Bronchial smooth muscle cell (primary cell): Measurements from ENCODE around the gene CNPPD1. TPM values are rescaled to one million over a fixed set of nuclear protein-coding genes. Genes with fewer than 3 reads are reported as not detected.

Experiments
- total RNA-seq: library from RNA; depleted of rRNA; stranded (reverse); fragments of >200 nt; gene quantifications from 2 replicates; pipeline ENCODE4 v1.2.1, GENCODE V29; 2014

The CNPPD1 gene
- total RNA-seq = 24.7 and 27.0 TPM in 2 replicates

DNA sequence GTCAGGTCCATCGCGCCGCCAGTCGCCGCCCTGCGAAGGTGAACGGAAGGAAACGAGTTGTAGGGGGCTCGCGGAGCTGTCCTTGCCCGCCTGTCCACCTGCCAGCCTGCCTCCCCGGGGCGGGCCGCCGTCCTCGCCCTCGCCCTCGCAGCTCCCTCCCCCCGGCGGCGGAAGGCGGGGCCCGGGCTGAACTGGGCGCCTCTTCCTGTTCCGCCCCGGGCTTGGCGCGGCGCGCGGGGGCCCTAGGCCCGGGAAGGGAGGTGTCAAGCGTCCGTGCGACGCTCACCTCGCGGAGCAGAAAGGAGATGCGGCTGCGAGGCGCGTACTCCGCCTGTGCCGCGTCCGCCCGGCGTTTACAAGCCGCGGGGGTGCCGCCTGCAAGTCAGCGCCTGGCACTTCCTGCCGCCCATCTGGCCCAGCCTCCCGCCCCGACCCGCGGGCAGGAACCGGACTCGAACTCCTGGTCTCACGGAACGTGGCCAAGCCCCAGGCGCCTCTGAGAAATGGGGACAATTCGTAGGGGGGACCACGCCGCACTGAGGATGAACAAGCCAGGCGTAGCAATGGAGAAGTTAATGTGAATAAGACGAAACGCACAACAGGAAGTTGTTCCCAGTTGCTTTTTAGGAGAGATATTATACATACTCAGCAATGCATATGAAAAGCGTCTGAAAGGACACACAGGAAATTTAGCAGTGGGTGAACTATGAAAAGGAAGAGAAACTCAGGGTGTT is at the start of gene CNPPD1:
TSS of gene CNPPD1 (minus strand) at position 108 of the 734 bp plus-strand sequence. CDS start at position 11, 97 bp downstream.

DNA sequence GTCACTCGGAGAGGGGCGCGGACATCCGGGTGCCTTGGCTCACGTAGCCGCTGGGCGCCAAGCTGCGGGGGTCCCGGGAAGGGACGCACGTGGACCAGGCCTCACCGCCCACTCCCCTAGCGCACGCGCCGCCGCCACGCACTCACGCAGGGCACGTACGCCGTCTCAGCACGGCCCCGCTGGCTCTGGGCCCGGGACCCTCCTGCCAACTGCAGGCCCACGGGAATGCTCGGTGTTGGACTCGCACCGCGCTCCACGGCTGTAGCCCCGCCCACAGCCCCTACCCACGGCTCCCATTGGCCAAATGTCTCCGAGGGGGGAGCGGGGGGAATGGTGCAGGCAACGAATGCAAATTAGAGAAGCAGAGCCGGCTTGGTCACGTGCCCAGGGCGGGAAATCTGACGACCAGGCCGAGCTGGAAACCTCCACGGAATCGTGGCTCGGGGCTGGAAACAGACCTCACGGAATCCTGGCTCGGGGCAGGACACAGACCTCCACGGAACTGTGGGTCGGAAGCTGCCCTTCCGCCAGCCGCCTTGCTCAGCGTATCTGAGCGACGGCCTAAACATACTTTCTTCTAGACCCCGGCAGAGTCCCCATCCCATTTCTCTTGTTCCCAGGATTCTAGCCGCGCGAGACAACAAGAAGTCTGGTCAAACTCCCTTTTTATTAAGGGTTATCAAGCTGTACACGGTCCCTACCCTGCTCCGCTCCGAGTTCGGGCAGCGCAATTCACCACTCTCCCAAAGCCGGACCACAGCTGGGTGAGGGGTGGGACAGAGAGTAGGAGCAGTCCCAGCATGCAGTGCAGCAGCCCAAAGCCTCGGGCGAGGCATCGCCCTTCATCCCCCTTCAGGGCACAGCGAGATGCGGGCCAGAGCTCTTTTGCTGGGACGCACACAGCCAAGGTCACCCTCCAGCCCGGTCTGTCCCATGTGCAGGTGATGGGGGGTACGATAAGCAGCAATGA is 42.3 kb upstream of the CNPPD1 start, which contains the start of gene ABCB6:
TSS of gene ABCB6 (minus strand) at position 227 of the 970 bp plus-strand sequence. CDS start 285 bp downstream, outside the sequence.

DNA sequence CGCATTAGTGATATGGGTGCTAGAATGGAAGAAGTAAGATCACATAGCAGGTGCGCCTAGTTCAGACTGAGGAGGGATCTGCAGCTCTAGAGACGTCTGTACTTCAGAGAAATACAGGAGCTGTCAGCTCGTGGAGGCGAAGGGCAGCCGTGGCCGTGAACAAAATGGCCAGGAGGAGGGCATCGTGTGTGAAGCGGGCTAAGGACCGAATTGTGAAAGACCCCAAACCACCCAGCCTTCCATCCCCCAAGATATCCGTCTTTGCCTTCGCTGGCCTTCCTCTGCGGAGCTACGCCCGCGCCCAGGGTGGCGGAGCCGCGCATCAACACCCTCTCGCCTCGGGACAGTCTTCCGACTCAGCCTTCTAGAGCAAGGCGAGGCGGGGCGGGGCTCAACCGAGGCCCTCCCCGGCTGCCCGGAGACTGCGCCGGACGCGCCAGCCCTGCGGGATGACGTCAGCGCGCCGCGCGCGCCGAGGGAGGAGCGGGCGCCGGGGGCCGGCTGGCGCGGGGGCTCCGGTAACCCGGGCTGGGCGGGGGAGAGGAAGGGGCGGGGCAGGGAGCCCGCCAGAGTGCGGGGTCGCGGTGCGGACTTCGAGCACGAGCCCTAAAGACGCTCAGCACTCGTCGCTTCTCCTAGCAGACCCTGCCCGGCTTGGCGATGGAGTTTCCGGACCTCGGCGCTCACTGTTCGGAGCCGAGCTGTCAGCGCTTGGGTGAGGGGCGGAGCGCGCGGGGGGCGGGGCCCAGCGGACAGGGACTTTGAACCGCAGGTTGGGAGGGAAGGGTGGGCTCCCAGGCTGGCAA is 29.8 kb upstream of the CNPPD1 start, which contains the start of gene ZFAND2B:
TSS of gene ZFAND2B (plus strand) at position 455 of the 806 bp plus-strand sequence. CDS start at position 661, 206 bp downstream.

DNA sequence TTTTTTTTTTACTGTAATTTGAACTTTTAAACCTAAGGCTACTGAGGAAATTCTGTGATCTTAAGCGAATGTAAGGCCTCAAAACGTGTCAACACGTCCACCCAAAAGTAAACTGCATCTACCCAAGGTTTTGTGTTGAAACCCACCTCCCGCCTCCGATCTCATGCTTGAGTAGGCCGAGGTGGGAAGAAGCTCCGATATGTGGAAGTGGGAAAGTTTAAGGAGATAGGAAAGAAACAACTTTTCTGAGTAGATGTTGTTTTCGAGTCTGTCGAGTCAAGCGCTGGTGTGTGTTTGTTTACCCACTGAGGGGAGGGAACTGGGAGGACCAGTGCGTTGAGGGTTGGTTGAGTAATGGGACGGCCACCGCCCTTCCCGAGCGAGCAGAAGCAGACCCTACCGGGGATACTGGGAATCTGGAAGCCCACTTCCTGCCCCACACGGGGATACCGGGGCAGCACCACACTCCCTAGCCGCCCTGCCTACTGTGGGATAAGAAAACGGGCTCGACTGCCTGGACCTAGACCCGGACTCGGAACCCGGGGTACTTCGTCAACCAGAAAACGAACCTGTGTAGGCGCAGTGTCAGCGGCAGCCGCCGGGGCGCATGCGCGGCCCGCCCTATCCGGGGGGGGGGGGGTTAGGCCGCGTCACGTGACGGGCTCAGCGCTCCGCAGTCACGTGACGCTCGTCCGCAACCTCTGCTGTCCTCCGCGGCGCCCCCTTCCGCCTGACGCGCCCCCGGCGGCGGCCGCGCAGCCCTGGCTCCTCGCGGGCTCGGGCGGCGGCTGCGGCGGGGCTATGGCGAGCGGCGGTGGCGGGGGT is 1.0 kb upstream of the CNPPD1 start, which contains the start of gene RETREG2:
TSS of gene RETREG2 (plus strand) at position 724 of the 825 bp plus-strand sequence. CDS start at position 802, 78 bp downstream.

DNA sequence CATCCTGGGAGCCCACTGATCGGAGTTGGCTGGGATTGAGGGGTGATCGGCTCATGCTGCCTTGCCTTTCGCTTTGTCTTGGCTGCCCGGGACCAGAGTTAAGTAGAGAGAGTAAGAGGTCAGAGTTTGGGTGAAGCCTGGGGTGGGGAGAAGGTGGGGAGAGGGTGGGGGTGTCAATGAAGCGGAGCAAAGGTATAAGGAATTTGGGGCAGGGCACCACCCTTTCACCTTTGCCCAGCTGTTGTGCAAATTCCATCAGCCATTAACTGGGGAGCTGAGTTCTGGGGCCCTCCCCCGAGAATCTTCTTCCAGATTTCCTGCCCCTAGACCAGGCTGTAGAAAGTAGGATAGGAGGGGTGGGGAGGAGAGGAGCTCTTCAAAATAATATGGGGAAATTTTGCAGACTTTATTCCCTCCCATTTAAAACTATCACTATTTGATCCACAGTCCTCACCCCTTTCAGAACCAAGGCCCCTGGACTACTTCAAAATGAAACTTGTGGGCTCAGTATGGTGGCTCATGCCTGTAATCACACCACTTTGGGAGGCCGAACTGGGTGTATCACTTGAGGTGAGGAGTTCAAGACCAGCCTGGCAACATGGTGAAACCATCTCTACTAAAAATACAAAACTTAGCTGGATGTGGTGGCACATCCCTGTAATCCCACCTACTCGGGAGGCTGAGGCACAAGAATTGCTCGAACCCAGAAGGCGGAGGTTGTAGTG is 6.6 kb downstream of the CNPPD1 start, which contains the start of gene SLC23A3:
TSS of gene SLC23A3 (minus strand) at position 100 of the 725 bp plus-strand sequence. CDS start at position 55, 45 bp downstream.

DNA sequence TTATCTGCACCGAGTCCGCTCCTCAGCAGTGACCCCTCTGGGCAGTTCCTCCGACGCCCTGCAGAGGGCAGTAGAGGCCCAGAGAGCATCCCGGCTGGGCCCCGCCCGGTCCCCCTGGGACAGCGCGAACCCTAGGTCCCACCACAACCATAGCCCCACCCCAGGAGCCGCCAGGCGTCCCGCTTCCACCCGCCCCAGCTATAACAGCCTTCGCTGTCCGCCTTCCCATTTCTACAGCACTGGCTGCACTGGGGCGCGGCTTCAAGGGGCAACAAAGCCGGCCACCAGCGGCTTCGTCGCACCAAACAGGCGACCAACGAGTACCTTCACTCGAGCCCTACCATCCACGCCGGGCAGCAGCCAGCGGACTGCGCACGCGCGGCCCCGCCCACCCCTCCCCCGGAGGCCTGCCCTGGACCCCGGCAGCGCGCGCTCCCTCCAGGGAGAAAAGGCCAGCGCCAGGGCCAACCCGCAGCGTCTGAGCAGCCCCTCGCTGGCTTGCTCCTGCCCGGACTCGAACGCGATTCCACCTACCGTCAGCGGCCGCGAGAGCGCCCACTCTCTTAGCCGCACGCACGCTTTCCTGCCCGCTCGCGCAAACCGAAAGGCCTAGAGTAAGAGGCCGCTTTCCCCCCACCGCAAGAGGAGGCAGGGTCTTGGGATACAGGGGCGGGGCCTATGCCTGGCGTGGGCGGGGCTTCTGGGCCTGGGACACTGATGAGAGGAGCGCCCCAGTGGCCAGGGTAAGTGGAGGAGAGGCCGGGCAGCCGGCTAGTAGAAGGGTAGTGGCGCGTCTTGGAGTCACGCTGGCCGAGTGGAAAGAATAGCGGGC is 16.3 kb downstream of the CNPPD1 start, which contains the start of gene NHEJ1:
TSS of gene NHEJ1 (minus strand) at position 630 of the 832 bp plus-strand sequence. CDS start 2,453 bp downstream, outside the sequence.

Other genes starting within 250 kb of the CNPPD1 start
- not detected in 2 replicates for gene CDK5R2, start 217.3 kb downstream of the CNPPD1 start, total RNA-seq
- not detected in 2 replicates for gene FEV, start 191.7 kb downstream of the CNPPD1 start, total RNA-seq
- gene CRYBA2, start 183.5 kb downstream of the CNPPD1 start, total RNA-seq = not detected in 2 replicates
- gene CFAP65, start 135.4 kb downstream of the CNPPD1 start, total RNA-seq = under 0.01 TPM in 1 of 2 replicates, not detected in the other
- gene IHH, start 116.0 kb downstream of the CNPPD1 start, total RNA-seq = under 0.01 TPM in 1 of 2 replicates, not detected in the other
- 14.2 and 17.5 TPM in 2 replicates for gene NHEJ1, start 16.1 kb downstream of the CNPPD1 start, total RNA-seq
- 0.63 and 2.5 TPM in 2 replicates for gene SLC23A3, start 6.9 kb downstream of the CNPPD1 start, total RNA-seq
- gene RETREG2, start 1.4 kb upstream of the CNPPD1 start, total RNA-seq = 69.0 and 78.2 TPM in 2 replicates
- gene ZFAND2B, start 29.9 kb upstream of the CNPPD1 start, total RNA-seq = 22.2 and 26.7 TPM in 2 replicates
- 26.8 and 61.6 TPM in 2 replicates for gene ABCB6, start 42.0 kb upstream of the CNPPD1 start, total RNA-seq
- gene ATG9A, start 52.7 kb upstream of the CNPPD1 start, total RNA-seq = 24.3 and 26.4 TPM in 2 replicates
- 18.0 and 20.5 TPM in 2 replicates for gene ANKZF1, start 52.9 kb upstream of the CNPPD1 start, total RNA-seq
- gene GLB1L, start 68.5 kb upstream of the CNPPD1 start, total RNA-seq = 11.6 and 18.6 TPM in 2 replicates
- 27.7 and 47.0 TPM in 2 replicates for gene STK16, start 68.6 kb upstream of the CNPPD1 start, total RNA-seq
- under 0.01 TPM in 1 of 2 replicates, not detected in the other for gene TUBA4B, start 76.3 kb upstream of the CNPPD1 start, total RNA-seq
- gene TUBA4A, start 77.0 kb upstream of the CNPPD1 start, total RNA-seq = 9.4 and 17.8 TPM in 2 replicates
- gene DNAJB2, start 102.4 kb upstream of the CNPPD1 start, total RNA-seq = 53.9 and 109 TPM in 2 replicates
- gene PTPRN, start 132.5 kb upstream of the CNPPD1 start, total RNA-seq = 7.2 and 12.6 TPM in 2 replicates
- not detected in 2 replicates for gene RESP18, start 155.8 kb upstream of the CNPPD1 start, total RNA-seq
- 78.2 and 137 TPM in 2 replicates for gene DNPEP, start 211.0 kb upstream of the CNPPD1 start, total RNA-seq
- gene DES, start 241.5 kb upstream of the CNPPD1 start, total RNA-seq = 2.4 and 2.7 TPM in 2 replicates